NOMO-1 treated with DMSO at 0.1 percent for 48 hours (cell line): ENCODE measurements around the gene ZNHIT2.

ENCODE experiments used
- DNase-seq: peaks from one replicate; lab custom pipeline; 2025; ENCODE audit not compliant: unreplicated experiment; lab: John Stamatoyannopoulos, UW

ZNHIT2 gene

DNA sequence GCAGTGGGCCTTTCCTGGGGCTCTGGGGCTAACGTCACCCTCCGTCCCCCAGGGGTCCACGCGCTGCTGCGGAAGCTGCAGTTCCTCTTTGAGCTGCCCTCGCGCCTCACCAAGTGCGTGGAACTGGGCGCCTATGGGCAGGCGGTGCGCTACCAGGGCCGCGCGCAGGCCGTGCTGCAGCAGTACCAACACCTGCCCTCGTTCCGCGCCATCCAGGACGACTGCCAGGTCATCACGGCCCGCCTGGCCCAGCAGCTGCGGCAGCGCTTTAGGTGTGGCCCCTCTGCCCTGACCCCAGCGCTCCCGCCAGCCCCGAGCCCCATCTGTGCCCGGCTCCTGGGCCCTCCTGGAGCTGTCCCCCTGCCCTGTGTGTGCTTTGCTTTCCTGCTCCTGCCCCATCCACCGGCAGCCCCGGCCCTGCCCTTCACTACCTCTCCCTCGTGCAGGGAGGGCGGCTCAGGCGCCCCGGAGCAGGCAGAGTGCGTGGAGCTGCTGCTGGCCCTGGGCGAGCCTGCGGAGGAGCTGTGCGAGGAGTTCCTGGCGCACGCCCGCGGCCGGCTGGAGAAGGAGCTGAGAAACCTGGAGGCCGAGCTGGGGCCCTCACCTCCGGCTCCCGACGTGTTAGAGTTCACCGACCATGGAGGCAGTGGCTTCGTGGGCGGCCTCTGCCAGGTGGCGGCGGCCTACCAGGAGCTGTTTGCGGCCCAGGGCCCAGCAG, 9.6 kb downstream of the ZNHIT2 start:
- DNase-seq: no peak

DNA sequence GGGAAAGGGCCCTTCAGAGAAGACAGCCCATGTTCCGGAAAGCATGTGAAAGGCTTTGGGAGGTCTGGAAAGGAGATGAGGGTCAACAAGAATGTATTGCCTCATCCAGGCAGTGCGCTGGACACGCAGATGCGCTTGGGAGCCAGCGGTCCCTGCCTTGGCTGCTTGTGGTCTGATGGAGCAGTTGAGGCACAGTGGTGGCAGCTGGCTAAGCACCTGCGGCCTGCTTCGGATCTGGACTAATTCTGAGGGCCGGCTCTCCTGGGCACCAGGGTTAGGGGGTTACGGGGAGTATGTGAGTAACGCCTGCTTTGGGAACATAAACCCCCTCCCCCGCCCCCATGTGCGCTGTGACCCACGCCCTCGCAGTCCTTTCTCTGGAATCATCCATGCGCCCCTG, 10.4 kb downstream of the ZNHIT2 start:
- DNase-seq: no peak

DNA sequence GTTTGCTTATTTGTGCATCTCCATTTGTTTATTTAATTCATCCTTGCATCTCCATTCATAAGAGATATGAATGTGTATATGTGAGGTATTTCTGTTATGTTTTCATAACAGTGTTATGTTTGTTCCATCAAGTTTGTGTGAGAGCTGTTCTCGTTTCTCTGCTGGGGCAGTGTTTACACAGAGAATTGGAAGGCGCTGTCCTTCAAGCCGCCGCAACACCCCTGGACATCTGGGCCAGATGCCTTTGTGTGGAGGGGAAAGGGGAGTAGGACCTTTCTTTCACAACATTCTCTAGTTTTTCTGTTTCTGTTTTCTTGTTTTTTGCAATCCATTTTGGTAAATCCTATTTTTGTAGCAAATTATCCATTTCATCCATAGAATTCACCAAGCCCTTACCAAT, 12.9 kb downstream of the ZNHIT2 start:
- DNase-seq: no peak

DNA sequence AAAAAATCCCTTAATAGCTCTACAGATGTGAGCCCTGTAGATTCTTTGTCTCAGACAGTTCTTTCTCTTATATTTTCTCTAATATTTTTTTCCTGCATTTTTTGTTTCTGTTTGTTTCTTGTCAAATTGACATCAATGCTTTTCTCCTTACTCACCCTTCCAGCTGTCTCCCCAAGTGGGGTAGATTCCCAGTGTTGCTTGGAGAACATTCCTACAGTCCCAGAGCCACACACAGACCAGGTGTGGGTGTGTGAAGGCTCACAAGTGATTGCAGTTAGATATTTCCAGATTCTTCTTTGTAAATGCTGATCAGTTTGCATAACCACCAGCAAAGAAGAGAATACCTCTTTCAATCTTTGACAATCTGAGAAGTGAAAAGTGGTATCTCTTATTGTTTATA, 14.0 kb downstream of the ZNHIT2 start:
- DNase-seq: no peak

DNA sequence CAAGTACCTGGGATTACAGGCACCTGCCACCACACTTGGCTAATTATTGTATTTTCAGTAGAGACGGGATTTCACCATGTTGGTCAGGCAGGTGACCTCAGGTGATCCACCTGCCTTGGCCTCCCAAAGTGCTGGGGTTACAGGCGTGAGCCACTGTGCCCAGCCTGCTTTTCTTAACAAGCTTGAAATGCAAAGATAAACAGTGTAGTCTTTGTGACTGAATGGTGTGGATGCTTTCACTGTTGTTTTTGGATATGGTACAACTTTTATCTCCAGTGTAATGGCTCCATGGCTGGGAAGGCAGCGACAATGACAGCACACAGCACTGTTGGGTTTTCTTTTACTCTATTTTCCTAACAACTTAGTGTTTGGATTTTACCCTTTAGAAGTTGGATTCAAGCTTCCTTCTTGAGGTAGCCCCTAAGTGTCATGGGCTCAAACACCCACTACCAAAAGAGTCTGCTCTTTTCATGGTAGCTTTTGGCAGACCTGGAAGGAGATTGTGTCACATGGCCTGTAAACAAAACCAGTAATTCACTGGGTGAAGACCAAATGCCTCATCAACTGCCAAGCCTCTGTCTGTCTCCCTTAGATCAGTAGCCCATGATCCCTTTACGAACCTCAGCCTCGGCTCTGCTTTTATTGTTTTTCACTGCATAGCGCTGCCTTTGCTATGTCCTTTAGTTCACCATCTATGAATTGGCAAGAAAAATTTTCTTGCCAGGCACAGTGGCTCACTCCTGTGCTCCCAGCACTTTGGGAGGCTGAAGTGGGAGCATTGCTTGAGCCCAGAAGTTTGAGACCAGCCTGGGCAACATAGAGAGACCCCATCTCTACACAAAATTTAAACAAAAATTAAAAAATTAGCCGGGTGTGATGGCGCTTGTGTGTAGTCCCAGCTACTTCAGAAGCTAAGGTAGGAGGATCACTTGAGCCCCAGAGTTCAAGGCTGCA, 15.1 kb downstream of the ZNHIT2 start:
- no peak for DNase-seq

DNA sequence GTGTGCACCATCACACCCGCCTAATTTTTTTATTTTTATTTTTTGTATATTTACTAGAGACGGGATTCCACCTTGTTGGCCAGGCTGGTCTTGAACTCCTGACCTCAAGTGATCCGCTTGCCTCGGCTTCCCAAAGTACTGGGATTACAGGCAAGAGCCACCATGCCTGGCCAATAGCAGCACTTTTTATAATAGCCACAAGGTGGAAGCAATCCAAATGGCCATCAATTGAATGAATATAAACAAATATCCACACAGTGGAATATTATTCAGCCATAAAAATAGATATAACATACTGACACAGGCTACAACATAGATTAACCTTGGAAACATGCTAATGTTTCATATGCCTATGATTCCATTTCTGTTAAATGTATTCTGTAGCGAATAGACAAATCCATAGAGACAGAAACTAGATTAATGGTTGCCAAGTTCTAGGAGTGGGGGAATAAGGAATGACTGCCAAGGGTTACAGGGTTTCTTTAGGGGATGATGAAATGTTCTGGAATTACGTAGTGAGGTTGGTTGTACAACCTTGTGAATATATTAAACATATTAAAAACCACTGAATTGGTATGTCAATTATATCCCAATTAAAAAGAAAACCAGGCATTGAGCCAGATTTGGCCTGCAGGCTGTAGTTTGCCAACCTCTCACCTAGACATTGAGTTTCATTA, 16.7 kb downstream of the ZNHIT2 start:
- no peak for DNase-seq

DNA sequence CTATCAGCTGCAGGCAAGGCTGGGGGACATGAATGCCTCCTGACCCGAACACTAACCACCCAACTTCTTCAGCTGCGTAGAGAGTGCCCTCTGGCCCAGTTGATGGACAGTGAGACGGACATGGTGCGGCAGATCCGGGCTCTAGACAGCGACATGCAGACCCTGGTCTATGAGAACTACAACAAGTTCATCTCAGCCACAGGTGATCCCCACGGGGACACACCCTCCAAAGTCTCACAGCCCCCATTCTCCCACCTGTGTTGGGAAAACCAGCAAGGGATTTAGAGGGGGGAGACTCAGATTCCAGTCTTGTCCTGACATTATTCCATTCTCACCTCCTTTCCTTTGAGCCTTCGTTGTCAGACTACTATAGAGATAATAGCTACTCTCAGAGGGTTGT, 20.6 kb downstream of the ZNHIT2 start:
- no peak for DNase-seq

DNA sequence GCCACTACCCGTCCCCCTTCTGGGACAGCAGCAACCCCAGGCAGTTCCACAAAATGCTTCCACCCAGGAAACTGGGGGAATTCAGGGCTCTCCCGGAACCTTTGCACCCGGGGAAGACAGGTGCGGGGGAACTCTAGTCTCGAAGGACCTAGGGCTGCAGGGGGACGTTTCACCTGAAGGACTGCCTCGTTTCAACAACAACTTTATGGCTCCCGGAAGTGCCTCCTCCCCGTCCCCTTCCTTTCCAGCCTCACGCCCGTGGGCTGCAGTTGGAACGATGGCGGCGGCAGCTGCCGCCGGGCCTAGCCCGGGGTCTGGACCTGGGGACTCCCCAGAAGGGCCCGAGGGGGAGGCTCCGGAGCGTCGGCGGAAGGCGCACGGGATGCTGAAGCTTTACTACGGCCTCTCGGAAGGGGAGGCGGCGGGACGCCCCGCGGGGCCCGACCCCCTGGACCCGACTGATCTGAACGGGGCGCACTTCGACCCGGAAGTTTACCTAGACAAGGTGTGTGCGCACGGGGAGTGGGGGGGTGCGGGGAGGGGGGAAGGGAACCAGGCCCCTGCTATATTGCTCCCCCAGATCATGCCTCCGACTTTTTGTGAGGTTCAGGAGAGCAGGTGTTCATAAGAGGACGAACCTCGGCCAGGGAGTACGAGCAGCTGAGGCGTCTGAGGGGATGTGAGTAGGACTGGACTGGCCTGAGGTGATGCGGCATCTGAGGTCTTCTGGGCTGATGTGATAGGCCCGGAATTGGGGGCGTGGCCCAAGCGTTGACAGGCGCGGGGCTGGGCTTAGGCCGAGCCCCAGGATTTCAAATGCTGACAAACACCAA, 21.3 kb downstream of the ZNHIT2 start, which contains the start of gene VPS51:
Gene VPS51 (plus strand): TSS at position 241 of the 833 bp plus-strand sequence. CDS start 37 bp downstream, at position 278.
- peak; percentile 92 for DNase-seq

DNA sequence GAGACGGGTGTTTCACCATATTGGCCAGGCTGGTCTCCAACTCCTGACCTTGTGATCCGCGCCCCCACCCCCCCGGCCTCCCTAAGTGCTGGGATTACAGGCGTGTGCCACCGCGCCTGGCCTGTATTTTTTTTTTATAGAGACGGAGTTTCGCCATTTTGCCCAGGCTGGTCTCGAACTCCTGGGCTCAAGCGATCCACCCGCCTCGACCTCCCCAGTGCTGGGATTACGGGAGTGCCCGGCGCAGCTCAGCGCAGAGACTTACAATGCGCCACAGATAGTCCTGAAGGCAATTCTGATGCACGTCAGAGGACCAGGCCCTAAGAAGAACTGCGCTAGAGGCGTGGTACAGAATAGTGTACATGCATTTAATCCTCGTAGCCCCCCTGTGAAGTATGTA, 22.1 kb downstream of the ZNHIT2 start:
- no peak for DNase-seq

DNA sequence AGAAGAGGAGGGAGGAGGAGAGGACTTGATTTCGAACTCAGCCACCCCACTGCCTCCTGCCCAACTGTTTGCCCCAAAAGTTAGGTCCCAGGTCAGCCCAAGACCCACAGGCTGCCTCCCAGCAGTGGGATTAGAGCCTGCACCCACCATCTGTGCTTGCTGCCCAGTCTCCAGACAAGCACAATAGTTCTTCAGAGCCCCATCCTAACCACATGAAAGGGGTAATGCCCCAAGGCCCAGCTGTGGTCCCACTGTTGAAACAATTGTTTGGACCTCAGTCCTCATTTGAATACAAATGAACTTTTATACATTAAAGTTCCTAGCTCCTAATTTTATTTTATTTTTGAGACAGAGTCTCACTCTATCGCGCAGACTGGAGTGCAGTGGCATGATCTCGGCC, 26.9 kb downstream of the ZNHIT2 start:
- no peak for DNase-seq

DNA sequence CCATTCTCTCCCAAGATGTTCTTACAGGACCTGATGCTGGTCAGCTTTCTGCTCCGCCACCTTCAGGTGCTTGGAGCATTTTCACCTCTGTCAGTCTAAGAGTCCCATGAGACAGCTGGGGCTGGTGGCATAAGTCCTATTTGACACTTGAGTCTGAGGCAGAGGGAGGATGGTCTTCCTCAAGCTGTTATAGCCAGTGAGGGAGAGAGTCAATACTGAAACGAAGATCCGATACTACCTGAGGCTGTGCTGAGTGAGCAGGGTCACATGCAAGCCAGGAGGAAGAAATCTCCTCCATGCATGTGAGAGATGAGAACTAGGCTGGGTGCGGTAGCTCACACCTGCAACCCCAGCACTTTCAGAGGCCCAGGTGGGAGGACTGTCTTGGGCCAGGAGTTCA, 27.9 kb downstream of the ZNHIT2 start:
- DNase-seq: no peak

DNA sequence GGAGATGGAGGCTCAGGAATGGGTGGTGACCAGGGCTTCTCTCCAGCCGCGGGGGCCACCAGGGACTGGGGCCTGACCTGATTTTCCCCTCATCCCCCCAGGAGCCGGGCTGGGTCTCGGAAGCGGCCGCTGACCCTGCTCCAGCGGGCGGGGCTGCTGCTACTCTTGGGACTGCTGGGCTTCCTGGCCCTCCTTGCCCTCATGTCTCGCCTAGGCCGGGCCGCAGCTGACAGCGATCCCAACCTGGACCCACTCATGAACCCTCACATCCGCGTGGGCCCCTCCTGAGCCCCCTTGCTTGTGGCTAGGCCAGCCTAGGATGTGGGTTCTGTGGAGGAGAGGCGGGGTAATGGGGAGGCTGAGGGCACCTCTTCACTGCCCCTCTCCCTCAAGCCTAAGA, 29.7 kb downstream of the ZNHIT2 start:
- DNase-seq: no peak

DNA sequence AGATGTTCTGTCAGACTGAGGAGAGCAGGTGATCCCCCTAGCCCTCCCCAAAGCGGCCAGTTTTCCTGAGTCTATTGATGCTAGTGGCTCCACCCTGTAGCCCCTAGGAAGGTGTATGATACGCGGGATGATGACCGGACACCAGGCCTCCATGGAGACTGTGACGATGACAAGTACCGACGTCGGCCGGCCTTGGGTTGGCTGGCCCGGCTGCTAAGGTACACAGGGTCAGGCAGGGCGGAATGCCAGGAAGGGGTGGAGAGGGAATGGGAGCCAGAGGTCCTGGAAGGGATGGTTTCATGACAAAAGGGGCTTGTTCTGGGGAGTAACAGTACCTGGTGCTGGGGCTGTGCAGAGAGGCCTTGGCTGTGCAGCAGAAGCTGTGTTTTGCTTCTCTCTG, 30.3 kb downstream of the ZNHIT2 start:
- DNase-seq: no peak

DNA sequence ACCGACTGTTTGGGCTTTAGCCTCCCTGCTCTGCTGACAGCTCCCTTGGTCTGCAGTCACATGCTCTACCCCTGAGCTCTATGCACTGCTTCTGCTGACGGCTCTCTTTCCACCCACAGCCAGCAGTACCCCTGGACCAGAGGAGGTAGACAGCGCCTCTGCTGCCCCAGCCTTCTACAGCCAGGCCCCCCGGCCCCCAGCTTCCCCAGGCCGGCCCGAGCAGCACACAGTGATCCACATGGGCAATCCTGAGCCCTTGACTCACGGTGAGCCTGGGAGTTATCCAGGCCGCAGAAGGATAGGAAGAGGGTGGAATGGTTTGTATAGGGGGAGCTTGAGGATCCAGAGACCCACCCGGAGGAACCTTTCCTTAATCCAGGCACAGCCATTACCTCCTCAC, 30.7 kb downstream of the ZNHIT2 start:
- no peak for DNase-seq

DNA sequence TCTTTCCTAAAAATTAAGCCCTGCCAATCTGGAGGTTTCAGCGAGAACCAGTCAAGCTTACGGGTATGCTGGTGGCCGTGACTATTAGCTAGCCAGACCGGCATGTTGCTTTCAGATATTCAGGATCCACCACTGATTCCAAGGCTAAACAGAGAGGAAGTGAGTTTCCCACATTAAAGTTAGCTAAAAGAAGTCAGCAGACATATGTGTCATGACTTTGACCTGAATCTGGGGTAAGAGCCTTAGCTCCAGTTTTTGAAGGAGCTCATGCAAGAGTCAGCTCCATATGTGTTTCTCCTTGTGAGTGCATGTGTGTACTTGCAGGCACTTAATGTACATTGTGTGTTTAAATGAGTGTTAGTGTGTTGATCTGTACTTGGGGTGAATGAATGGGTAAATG, 32.1 kb downstream of the ZNHIT2 start:
- DNase-seq: no peak

DNA sequence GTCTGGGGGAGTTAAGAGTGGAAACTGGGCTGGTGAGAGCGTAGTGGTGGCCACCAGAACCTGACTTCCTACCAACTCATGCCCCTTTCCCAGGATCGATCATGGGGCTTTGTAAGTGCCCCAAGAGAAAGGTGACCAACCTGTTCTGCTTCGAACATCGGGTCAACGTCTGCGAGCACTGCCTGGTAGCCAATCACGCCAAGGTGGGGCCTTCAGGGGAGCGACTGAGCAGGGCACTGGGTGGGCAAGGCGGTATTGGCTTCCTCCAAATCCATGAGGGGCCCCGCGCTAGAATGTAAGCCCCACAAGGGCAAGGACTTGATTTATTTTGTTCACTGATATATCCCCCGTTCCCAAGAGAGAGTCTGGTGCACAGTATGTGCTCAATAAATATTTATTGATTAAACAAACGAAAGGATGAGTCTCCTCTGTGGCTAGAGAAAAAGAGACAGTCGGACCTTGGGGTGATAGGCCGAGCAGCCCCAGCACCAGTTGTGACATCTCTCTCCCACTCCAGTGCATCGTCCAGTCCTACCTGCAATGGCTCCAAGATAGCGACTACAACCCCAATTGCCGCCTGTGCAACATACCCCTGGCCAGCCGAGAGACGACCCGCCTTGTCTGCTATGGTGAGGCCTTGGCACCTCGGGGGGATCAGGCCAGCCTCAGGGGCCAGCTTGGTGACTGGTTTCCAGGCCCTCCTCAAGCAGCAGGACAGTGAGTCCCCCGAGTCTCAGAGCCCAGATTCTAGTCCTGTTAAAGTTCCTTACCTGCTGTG, 32.7 kb downstream of the ZNHIT2 start:
- no peak for DNase-seq

DNA sequence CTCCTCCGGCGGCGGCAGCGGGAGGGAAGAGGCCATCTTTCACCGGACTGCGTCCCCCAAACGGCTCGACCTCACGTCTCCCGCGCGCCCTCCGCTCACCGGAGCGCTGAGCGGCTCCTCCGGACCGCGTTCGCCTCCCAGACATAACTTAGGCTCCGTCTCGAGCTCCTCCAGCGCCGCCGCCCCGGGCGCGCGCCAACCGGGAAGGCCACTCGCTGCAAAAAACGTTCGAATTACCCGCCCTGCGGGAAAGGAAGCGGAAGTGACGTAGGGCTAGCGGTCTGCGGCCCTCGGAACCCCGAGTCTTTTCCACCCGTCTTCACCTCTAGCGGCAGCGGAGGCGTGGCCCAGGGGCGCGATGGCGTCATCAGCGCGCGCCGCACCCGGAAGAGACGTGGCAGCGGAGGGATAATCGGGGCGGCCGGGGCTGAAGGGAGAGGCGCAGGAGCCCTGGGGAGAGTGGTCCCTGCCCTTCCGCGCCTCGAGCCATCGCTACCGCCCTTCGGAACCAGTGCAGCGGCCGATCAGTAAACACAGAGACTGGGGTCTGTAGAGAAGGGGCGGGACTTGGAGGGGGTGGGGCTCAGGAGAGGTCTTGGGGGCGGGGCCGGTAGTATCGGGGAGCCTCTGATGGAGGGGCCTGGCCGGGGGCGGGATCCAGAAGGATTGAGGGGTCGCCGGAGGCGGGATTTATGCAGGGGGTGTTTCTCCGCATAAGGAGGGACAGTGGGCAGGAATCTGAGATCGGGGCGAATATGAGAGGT, 33.5 kb downstream of the ZNHIT2 start, which contains the start of the genes CDCA5 and ZFPL1:
Gene CDCA5 (minus strand): TSS at position 207 of the 764 bp plus-strand sequence. CDS start 62 bp downstream, at position 145.
Gene ZFPL1 (plus strand): TSS at position 389 of the 764 bp plus-strand sequence. CDS start 477 bp downstream, outside the sequence.
- peak; percentile 95 for DNase-seq

DNA sequence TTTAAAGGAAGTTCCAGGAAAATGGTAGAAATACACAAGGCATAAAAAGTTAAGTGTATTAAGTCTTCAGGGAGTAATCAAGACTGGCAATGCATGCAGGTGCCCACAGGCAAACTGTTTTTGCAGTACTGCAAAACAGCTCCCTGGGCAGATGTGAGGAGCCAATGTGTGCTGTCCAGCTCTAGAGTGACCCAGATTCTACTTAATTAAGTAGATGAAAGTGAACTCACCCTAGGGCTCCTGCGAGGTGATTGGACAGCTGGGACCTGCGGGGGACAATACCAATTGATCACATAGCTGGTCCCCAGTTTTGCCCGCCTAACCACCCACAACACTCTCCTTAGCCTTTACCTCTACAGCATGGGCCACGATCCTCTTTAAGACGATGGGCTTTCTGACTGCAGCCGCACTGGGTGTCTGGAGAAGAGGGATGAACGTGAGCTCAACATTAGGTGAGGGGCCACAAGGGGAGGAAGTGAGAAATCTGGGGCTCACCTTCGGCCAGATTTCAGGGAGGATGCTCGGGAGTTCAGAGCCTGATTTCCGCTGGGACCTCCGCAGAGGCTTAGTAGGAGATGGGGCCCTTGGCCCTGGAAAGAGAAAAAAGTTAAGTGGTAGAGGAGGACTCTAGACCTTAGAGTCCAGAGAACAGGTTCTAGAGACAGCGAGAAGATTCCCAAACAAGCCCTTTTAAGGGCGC, 34.2 kb downstream of the ZNHIT2 start:
- DNase-seq: no peak
